Astrocyte of the cerebellum (primary cell): ENCODE measurements around the gene ZEB2.

ENCODE experiments used
- DNase-seq: peaks from one replicate; pipeline ENCODE4 v3.0.0-alpha.2; 2011; ENCODE audit warnings: low read depth
- H3K4me3 ChIP-seq: 2 replicates; pipeline ENCODE4 v1.5.1; 2011; ENCODE audit warnings: mild to moderate bottlenecking, low read depth, low read length, moderate library complexity
- CTCF ChIP-seq: IDR thresholded peaks from 2 replicates; pipeline ENCODE4 v1.5.1; 2012; ENCODE audit warnings: low read length, low read depth, moderate library complexity, mild to moderate bottlenecking; ENCODE audit errors: missing control alignments
- in situ Hi-C: cut with HindIII; loops from 2 replicates; pipeline ENCODE4 v1.10.0; 2017; ENCODE audit warnings: low sequenced_read_pairs

The ZEB2 gene

GRCh38 chr2:144495227-144496091 is 24.5 kb downstream of the ZEB2 start:
- no peak for TF ChIP-seq CTCF
- no peak overlapping the region for H3K4me3 ChIP-seq
- in situ Hi-C loops: no loop called here
- no peak for DNase-seq

GRCh38 chr2:144493027-144493809 is 26.7 kb downstream of the ZEB2 start:
- no peak overlapping the region for H3K4me3 ChIP-seq
- in situ Hi-C loops: no loop called here
- no peak for TF ChIP-seq CTCF
- DNase-seq: no peak

- TF ChIP-seq CTCF: no peak
- no peak overlapping the region for H3K4me3 ChIP-seq
- DNase-seq: no peak
- in situ Hi-C loops: no loop called here
Observed at GRCh38 chr2:144490857-144491256, 29.1 kb downstream of the ZEB2 start.

GRCh38 chr2:144490017-144490416 is 29.9 kb downstream of the ZEB2 start:
- in situ Hi-C loops: no loop called here
- TF ChIP-seq CTCF: no peak
- no peak overlapping the region for H3K4me3 ChIP-seq
- DNase-seq: no peak

GRCh38 chr2:144489315-144489916 is 30.5 kb downstream of the ZEB2 start:
- no peak for DNase-seq
- in situ Hi-C loops: no loop called here
- no peak overlapping the region for H3K4me3 ChIP-seq
- TF ChIP-seq CTCF: no peak

- TF ChIP-seq CTCF: no peak
- H3K4me3 ChIP-seq: no peak overlapping the region
- no peak for DNase-seq
- in situ Hi-C loops: no loop called here
Observed at GRCh38 chr2:144484201-144484948, 35.5 kb downstream of the ZEB2 start.
